OCI-LY1 (cell line): ENCODE data around the gene TMEM198.

Source experiments
- EZH2 ChIP-seq: fragments of 200-600 bp; sonication (generic), shearing (Covaris generic); IDR thresholded peaks from 2 replicates; pipeline ENCODE4 v1.8.0; 2017; ENCODE audit warnings: borderline replicate concordance, mixed run types, mild to moderate bottlenecking, antibody characterized with exemption, low read length, moderate library complexity, mixed read lengths
- TF ChIP-seq, protein P1 (sequence below): fragments of 200-600 bp; sonication (generic), shearing (Covaris generic); IDR thresholded peaks from 2 replicates; pipeline ENCODE4 v1.5.1; 2017; ENCODE audit warnings: mild to moderate bottlenecking, antibody characterized with exemption, low read length, moderate library complexity, mixed read lengths

DNA sequence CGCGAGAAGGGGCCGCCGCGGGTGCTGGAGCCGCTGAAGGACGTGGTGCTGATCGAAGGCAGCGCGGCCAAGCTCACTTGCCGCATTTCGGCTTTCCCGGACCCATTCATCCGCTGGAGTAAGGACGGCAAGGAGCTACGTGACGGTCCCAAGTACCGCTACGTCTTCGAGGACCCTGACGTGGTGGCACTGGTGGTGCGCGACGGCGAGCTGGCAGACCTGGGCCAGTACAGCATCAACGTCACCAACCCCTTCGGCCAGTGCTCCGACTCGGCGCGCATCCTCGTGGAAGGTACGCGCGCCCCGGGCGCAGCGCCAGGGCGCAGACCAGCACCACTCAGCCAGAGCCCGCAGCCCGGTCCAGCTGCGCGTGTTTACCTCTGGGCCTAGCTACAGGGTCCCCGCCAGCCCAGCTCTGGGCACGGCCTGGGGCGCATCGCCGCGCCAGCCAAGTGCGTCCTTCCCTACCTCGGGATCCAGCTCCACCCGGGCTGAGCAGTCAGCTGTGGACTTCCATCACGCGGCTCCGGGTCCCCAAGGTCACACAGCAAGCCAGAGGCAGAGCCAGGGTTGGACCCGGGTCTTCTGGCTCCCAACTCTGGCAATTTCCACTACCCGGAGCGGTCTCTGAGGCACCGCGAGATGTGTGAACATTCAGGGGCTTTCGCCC, 46.9 kb upstream of the TMEM198 start:
- TF ChIP-seq, protein P1, sequence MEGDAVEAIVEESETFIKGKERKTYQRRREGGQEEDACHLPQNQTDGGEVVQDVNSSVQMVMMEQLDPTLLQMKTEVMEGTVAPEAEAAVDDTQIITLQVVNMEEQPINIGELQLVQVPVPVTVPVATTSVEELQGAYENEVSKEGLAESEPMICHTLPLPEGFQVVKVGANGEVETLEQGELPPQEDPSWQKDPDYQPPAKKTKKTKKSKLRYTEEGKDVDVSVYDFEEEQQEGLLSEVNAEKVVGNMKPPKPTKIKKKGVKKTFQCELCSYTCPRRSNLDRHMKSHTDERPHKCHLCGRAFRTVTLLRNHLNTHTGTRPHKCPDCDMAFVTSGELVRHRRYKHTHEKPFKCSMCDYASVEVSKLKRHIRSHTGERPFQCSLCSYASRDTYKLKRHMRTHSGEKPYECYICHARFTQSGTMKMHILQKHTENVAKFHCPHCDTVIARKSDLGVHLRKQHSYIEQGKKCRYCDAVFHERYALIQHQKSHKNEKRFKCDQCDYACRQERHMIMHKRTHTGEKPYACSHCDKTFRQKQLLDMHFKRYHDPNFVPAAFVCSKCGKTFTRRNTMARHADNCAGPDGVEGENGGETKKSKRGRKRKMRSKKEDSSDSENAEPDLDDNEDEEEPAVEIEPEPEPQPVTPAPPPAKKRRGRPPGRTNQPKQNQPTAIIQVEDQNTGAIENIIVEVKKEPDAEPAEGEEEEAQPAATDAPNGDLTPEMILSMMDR: no peak
- TF ChIP-seq EZH2: no peak
